Measurements from ENCODE around the gene UBA7. TPM values are rescaled to one million over a fixed set of nuclear protein-coding genes. Genes with fewer than 3 reads are reported as not detected.
A peak's percentile ranks its signal among the peaks of the same experiment; 100 is the strongest.
"Not testable (repeated sequence)": the region's sequence is repeated elsewhere in the genome, so short reads cannot be mapped to it uniquely, and the experiment has no call there.

The UBA7 gene
- total RNA-seq, 4 donors from 2014 or later, result 3.5 to 16.1 (median 5.1) TPM

GRCh38 chr3:49787182-49787464, 26.6 kb downstream of the UBA7 start:
- Histone ChIP-seq H3K27me3 (no peaks in the 10 kb centered on the region), H3K4me1 (peaks cover 10 to 21% of the 10 kb centered on the region in 2 donors), H3K27ac (peak overlapping the region; percentile 90 to 97 (median 94)), H3K36me3 (peaks cover 0 to 11% of the 10 kb centered on the region in 2 donors), H3K9me3 (no peaks in the 10 kb centered on the region), H3K4me3 (peak overlapping the region; percentile 56 to 93 (median 80))
- no peak for TF ChIP-seq POLR2A (IDR thresholded peaks at IDR 0.05)
- TF ChIP-seq, protein P1, sequence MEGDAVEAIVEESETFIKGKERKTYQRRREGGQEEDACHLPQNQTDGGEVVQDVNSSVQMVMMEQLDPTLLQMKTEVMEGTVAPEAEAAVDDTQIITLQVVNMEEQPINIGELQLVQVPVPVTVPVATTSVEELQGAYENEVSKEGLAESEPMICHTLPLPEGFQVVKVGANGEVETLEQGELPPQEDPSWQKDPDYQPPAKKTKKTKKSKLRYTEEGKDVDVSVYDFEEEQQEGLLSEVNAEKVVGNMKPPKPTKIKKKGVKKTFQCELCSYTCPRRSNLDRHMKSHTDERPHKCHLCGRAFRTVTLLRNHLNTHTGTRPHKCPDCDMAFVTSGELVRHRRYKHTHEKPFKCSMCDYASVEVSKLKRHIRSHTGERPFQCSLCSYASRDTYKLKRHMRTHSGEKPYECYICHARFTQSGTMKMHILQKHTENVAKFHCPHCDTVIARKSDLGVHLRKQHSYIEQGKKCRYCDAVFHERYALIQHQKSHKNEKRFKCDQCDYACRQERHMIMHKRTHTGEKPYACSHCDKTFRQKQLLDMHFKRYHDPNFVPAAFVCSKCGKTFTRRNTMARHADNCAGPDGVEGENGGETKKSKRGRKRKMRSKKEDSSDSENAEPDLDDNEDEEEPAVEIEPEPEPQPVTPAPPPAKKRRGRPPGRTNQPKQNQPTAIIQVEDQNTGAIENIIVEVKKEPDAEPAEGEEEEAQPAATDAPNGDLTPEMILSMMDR (IDR thresholded peaks at IDR 0.05 in 4 of 5, conservative IDR thresholded peaks at IDR 0.05 in 1 of 5), result no peak
- in situ Hi-C loops (cut with MboI; ENCODE audit: low sequenced_read_pairs in 4 of 4), result no loop called here
- ATAC-seq (no peak), DNase-seq (no peak)
- intact Hi-C loops (cut with DNase I; ENCODE audit: low total_unique reads), result loop anchor here (2.0 to 10.0 kb wide), 3 partner anchors 62 to 942 kb away; partner anchors contain the start of gene PRKAR2A

- Histone ChIP-seq H3K9me3 (no peaks in the 10 kb centered on the region), H3K27ac (peak within 1 kb of the TSS; percentile 90 to 97 (median 94)), H3K4me1 (peaks cover 10 to 21% of the 10 kb centered on the region in 2 donors), H3K4me3 (peak within 1 kb of the TSS; percentile 77 to 93 (median 86)), H3K27me3 (no peaks in the 10 kb centered on the region), H3K36me3 (peaks cover 0 to 11% of the 10 kb centered on the region in 2 donors)
- intact Hi-C loops (cut with DNase I; ENCODE audit: low total_unique reads), result loop anchor here (1.0 to 10.0 kb wide), 4 partner anchors 19 to 942 kb away; partner anchors contain the start of gene PRKAR2A
- peak; percentile 100 for DNase-seq
- in situ Hi-C loops (cut with MboI; ENCODE audit: low sequenced_read_pairs in 4 of 4), result no loop called here
- TF ChIP-seq POLR2A (IDR thresholded peaks at IDR 0.05), result peak; percentile 60 to 79
- TF ChIP-seq, protein P1 (IDR thresholded peaks at IDR 0.05 in 4 of 5, conservative IDR thresholded peaks at IDR 0.05 in 1 of 5), result no peak
- peak; percentile 99 to 100 for ATAC-seq
These were observed 27.2 kb downstream of the UBA7 start, which contains the start of gene IP6K1 for GRCh38 chr3:49786357-49787181. IP6K1 (minus strand) TSS chr3:49786542; CDS start chr3:49748040, 38,502 bp downstream.

- Histone ChIP-seq H3K27me3 (no peaks in the 10 kb centered on the region), H3K36me3 (peaks cover 0 to 11% of the 10 kb centered on the region in 2 donors), H3K9me3 (no peaks in the 10 kb centered on the region), H3K27ac (peak overlapping the region; percentile 90 to 97 (median 94)), H3K4me3 (peak overlapping the region; percentile 77 to 93 (median 86)), H3K4me1 (peaks cover 15 to 21% of the 10 kb centered on the region in 2 donors)
- TF ChIP-seq, protein P1 (IDR thresholded peaks at IDR 0.05 in 4 of 5, conservative IDR thresholded peaks at IDR 0.05 in 1 of 5), result no peak
- ATAC-seq (peak; percentile 59 to 65), DNase-seq (peak in 1 of 2 donors; percentile 28)
- intact Hi-C loops (cut with DNase I; ENCODE audit: low total_unique reads) (loop anchor here (1.0 to 10.0 kb wide), 4 partner anchors 20 to 941 kb away; partner anchors contain the start of gene PRKAR2A), in situ Hi-C loops (cut with MboI; ENCODE audit: low sequenced_read_pairs in 4 of 4) (no loop called here)
These were observed 28.0 kb downstream of the UBA7 start for GRCh38 chr3:49785565-49786356.

- ATAC-seq; H3K27me3 ChIP-seq; DNase-seq; H3K4me3 ChIP-seq; in situ Hi-C loops (cut with MboI; ENCODE audit: low sequenced_read_pairs in 4 of 4); H3K27ac ChIP-seq; H3K9me3 ChIP-seq: not testable (repeated sequence)
- Histone ChIP-seq H3K4me1 (peaks cover 26% of the 10 kb centered on the region in 2 donors), H3K36me3 (peaks cover 0 to 15% of the 10 kb centered on the region in 2 donors)
- intact Hi-C loops (cut with DNase I; ENCODE audit: low total_unique reads), result loop anchor here (10.0 kb wide), 1 partner anchor 937 kb away; the partner anchor contains the start of gene PRKAR2A
These were observed 31.5 kb downstream of the UBA7 start for GRCh38 chr3:49782277-49782676.
